Hematopoietic multipotent progenitor cell treated with erythropoietin and hydrocortisone succinate and interleukin-3 and kit ligand, for 15 days (in vitro differentiated cells): ENCODE results near the gene EIF2B1.

ENCODE experiments used
- DNase-seq: peaks from one replicate; pipeline ENCODE4 v3.0.0-alpha.2; 2015; ENCODE audit warnings: low spot score

EIF2B1 gene

DNA sequence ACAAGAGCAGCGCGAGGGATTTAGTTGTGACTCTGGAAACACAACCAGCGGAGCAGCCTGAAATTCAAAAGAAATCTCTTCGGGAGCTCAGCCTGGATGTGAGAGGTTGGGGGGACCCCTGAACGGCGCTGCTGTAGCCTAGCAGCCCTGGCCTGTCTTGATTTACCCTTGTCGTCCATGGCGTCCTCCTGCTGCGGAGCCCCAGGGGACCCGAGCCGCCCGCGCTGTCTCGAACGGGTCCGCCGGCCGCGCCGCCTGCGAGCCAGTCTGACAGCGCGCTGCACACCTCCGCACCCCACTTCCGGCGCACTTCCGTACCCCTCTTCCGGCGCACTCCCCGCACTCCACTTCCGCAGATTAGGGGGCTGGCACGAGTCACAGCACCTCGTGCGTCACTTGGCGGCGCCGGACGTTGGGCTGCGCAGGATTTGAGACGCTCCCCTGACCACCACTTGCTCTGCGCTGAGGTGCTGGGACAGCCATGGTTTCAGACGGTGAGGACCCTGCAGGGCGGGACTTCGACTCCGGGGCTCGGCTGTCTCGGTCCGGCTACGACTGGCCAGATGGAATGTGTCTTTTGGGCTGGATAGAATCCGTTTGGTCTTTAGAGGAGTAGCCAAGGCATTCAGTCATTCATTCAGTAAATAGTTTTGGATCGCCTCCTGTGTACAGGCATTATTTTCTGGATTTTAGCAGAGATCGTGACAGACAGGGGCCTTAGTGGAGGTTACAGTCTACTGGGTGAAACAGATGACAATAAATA is at the start of gene EIF2B1, which contains the start of gene GTF2H3:
Gene EIF2B1, minus strand, starts transcription at position 308 of the 763 bp plus-strand sequence. Its CDS starts 129 bp downstream, at position 179.
Gene GTF2H3, plus strand, starts transcription at position 451 of the 763 bp plus-strand sequence. Its CDS starts 31 bp downstream, at position 482.
- peak; percentile 94 for DNase-seq

DNA sequence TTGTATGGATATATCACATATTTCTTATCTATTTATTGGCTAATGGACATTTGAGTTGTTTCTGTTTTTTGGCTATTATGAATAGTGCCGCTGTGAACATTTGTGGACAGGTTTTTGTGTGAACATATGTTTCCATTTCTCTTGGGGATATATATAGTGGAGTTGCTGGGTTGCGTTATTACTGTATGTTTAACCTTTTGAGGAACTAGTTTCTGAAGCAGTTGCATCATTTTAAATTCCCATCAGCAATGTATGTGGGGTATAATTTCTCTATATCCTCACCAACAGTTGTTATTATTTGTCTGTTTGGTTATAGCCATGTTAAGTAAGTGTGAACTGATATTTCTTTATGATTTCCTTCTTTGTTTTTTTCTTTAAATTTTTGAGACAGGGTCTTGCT is 48.1 kb upstream of the EIF2B1 start:
- no peak for DNase-seq

DNA sequence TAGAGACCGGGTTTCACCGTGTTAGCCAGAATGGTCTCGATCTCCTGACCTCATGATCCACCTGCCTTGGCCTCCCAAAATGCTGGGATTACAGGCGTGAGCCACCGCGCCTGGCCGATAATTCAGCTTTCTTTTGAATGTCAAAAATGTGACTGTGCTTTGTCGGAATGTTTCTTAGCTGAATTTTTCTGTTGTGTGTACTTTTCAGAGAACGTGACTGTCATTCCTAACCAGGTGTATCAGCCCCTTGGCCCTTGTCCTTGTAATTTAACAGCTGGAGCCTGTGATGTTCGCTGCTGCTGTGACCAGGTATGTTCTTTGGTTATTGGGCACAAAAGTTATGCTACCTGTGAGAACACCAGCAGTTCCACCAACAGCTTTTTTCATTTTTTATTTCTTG is 45.5 kb upstream of the EIF2B1 start:
- DNase-seq, result no peak

DNA sequence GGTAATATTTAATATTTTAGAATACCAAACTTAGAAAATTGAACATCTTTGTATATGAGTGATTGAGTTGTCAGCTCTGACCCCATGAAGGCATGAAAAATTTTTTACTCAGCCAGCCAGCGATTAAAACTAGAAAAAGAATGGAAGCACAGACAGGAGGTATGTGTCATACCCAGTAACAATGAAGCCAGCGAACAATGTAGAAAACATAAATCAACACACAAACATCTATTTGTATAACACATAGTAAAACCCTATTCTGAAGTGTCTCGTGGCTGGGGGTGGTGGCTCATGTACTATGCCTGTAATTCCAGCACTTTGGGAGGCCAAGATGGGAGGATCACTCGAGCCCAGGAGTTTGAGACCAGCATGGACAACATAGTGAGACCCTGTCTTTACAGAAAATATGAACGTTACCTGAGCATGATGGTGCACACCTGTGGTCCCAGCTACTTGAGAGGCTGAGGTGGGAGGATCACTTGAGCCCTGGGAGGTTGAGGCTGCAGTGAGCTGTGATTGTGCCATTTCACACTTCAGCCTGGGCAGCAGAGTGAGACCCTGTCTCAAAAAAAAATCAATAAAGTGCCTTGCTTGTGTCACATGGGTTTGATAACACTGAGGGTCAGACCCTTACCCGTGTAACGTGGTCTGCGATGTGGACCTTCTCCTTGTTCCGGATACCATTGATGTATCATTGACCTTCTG is 43.3 kb upstream of the EIF2B1 start:
- DNase-seq, result no peak

DNA sequence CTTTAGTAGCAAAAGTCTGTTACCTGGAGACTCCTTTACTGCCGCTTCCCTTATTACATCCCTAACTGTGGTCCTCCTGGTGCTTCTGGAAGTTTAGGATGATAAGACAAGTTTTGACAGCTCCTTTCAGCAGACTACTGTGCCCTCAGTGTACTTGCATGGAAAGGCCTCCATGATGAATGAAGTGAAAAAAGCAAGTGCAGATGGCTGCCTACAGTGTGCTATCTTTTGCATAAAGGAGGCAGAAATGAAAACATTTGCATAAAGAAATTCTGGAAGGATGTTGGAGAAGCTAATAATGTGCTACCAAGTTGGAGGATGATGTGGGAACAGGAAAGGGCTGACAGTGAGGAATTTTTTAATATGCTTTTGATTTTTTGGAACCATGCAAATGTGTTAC is 42.0 kb upstream of the EIF2B1 start:
- DNase-seq, result no peak

DNA sequence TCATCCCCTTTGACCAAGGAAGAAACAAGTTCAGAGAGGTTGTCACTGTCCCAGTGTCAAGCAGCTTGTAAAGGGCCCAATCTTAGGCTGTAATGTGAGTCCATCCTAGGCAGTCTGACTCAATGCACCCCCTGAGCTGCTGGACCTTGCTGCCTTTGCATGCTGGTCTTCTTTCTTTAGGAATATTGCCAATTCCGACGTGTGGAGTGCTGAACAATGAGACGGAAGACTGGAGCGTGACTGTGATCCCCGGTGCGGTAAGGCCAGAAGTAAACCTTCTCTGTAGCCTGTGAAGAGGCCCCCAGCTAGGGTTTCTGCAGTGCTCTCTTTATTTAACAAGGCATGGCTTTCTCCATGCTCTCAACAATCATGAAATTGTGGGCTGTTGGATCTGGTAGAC is 38.4 kb upstream of the EIF2B1 start:
- DNase-seq, result no peak

DNA sequence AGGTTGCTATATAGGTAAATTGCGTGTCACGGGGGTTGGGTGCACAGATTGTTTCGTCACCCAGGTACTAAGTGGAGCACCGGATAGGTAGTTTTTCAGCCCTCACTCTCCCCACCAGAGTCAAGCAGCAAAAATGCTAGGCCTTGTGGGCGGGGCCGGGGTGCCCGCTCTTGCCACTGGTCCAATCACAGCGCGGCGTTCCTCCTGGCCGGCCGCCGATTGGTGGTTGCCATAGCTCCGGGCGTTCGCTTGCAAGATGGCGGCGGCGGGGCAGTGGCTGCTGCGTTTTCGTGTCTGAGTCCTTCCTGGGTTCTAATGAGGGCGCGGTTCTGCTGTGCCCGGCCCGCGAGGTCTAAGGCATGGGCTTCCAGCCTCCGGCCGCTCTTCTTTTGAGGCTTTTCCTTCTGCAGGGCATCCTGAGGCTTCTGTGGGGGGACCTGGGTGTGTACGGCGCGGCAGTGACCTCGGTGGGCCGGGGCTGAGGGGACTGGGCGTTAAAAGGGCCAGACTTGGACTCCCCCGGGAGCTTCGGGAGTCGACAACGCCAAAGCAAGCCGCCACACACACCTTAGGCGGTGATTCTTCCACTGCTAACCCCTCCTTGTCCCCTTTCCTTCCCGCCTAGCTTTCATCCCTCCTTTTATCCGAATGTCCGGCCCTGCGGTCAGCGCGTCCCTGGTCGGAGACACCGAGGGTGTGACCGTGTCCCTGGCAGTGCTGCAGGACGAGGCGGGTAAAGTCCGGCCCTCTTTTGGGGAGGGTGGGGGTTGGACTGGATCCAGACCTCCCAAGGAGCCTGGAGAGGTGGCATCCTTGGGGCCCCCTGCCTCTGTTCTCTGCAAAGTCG is 37.6 kb upstream of the EIF2B1 start, which contains the start of gene TCTN2:
Gene TCTN2, plus strand, starts transcription at position 232 of the 847 bp plus-strand sequence. Its CDS starts 128 bp downstream, at position 360.
- DNase-seq, result peak; percentile 94

DNA sequence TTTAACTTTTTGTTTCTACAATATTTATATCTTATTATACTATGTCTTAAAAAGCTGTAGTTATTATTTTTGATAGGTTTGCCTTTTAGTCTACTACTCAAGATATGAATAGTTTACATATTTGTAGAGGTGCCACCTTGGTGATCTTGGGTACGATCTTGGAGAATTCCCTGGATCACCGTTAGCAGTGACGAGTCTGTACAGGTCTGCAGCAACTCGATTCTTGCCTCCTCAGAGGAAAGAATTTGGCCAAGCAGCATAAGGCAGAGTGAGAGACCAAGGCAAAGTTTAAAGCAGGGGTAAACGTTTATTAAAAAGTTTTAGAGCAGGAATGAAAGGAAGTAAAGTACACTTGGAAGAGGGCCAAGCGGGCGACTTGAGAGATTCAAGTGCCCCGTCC is 34.3 kb upstream of the EIF2B1 start:
- no peak for DNase-seq

DNA sequence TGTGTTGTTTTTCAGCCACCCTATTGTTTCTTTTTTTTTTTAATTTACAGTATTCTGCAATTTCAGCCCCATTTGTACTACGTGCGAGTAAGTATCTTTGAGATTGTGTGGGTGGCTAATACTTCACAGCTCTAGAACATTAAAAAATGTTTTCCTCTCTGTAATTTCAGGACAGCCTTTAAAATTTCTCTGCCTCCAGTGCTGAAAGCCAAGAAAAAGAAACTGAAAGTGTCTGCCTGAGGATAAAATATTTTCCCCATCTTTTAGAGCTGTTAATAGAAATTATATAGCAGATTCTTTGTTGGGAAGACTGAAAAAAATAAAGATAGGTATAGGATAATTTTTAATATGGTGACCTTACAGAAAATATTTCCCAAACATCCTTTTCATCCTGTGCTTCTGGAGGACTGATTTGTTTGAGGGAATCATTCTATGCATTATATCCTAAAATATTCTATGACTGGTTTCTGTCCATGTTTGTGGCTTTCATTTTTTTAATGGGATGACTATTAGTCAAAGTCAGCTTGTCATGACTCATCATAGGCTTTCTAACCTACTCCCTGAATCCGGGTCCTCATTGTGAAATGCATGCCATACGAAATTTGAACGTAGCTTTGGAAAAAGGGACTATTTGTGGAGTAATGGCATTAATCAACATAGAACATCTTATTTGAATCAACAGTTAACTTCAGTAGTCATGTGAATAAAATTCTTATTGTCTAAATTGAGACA is 26.7 kb upstream of the EIF2B1 start:
- DNase-seq, result no peak

DNA sequence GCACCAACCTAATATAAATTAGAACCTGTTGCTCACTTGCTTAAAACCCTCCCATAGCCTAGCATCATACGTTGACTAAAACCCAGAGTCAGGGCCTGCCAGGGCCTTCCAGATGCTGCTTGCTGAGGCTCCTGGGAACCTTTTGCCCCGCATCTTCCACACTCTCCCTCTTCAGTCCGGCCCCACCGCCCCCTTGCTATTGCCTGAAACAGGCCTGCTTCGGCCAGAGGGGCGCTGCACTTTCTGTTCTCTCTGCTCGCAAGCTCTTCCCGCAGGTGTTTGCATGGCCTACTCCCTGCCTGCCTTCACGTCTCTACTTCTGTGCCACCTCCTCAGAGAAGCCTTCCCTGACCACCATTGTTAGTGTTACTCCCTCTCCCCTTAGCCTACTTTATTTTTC is 23.7 kb upstream of the EIF2B1 start:
- DNase-seq, result no peak

DNA sequence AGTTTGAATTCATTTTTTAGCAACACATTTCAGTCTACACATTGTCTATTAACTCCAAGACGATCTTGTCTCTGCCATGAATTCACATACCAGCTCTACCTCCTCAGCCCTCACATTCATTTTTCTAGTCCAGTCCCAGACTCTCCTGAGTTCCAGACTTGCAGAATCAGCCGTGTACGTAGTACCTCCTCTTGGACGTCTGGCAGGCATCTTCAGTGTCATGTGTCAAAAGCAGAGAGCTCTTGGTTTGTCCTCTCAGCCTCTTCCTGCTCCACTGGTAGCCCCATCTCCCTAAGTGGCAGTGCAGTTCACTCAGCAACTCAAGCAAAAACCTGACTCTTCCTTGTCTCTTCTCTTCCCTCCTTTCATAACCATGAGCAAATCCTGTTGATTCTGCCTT is 22.9 kb upstream of the EIF2B1 start:
- no peak for DNase-seq

DNA sequence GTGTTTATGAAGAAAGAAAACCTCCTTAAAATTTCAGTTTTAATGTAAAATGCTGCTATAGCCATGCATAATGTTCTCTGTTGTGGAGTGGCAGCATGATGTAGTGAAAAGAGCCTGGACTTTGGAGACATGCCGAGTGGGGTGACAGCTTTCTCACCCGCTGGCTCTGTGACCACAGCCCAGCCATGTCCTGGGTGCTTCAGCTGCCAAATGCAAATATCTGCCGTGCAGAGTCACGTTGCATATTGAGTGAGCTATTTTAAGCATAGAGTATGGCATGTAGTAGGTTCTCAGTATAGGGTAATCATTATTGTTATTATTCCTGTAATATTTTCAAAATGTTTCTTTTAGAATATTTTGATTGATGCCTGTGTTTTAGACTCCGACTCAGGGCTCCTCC is 21.9 kb upstream of the EIF2B1 start:
- DNase-seq, result no peak

DNA sequence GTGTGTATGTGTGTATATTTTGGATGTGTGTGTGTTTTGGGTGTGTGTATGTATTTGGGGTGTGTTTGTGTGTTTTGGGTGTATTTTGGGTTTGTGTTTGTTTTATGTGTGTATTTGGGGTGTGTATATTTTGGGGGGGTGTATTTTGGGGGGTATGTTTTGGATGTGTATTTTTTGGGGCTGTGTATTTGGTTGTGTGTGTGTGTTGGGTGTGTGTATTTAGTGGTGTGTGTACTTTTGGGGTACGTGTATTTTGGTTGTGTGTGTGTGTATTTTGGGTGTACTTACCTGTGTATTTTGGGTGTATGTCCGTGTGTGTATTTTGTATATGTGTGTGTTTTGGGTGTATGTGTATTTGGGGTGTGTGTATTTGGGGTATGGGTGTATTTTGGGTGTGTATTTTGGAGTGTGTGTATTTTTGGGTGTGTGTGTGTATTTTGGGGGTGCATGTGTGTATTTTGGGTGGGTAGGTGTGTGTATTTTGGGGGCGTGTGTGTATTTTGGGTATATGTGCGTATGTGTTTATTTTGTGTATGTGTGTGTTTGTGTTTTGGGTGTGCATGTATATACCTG is 20.7 kb upstream of the EIF2B1 start:
- DNase-seq, result no peak

DNA sequence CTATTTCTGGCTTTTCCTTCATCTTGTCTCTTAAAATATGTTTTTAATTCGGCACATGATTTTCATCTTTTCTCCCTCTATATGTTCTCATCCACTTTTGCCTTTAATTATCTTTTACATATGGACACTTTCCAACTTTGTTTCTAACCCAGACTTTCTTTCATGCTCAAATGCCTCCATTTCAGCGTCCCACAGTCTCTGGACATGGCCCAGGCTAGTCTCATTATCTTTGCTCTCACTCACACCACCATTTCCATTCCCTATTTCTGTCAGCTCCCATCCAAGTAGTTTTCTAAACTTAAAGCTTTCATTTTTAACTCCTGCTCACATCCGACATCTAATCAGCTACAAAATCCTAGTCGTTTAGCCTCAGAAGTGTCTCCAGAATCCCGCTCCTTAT is 14.9 kb upstream of the EIF2B1 start:
- DNase-seq, result no peak

DNA sequence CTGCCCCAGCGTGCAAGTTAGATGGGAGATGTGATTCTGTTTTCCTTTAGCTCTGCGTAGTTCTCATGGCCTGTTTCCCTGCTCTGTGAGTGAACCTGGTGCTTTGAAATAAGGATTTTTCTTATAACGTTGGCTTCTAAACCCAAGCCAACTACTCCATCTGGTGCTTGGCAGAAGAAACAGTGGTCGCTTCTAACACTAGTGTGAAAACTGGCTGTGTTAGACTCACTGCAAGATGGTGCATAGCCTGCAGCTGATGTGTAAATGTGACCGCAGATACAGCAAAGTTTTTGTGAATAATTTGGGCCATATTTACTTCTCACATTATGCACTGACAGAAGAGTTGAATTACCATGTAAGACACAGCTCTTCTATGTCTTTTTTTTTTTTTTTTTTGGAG is 12.4 kb upstream of the EIF2B1 start:
- DNase-seq, result no peak

DNA sequence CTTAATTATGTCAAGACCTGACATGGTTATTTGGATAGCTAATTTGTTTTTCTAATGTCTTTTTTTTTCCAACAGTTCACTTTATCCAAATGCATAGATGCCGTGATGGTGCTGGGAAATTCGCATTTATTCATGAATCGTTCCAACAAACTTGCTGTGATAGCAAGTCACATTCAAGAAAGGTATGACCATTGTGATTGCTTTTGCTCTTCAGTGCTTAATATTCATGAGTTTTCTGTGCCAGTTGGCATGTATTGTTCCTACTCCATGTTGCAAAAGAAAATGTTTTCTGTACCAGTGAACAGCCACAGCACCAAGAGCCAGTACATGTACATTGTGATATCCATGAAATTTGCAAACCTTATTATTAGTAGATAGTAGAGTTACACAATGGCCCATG is 11.9 kb upstream of the EIF2B1 start:
- no peak for DNase-seq

DNA sequence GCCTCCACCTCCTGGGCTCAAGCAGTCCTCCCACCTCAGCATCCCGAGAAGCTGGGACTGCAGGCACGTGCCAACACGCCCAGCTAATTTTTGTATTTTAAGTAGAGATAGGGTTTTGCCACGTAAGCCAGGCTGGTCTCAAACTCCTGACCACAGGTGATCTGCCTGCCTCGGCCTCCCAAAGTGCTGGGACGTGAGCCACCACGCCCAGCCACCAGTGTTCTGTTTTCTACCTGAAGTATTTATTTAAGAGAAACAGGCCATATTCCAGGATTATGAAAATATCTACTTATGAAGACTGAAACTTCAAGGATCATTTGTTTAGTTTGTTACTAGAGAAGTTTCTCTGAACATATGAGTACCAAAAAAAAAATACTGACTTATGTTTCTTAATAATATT is 10.4 kb upstream of the EIF2B1 start:
- no peak for DNase-seq

DNA sequence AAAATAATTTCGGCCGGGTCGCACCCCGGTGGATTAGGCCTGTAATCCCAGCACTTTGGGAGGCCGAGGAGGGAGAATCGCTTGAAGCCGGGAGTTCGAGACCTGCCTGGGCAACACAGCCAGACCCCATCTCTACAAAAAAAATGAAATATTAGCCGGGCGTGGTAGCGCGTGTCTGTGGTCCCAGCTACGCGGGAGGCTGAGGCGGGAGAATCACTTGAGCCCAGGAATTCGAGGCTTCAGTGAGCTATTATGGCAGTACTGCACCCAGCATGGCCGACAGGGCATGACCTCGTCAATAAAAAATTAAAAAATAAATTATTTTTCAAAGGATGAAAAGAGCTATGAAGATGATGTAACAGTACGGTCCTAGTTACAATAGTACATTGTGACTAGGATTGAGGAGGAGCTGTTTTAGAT is 666 bp upstream of the EIF2B1 start:
- DNase-seq, result no peak

DNA sequence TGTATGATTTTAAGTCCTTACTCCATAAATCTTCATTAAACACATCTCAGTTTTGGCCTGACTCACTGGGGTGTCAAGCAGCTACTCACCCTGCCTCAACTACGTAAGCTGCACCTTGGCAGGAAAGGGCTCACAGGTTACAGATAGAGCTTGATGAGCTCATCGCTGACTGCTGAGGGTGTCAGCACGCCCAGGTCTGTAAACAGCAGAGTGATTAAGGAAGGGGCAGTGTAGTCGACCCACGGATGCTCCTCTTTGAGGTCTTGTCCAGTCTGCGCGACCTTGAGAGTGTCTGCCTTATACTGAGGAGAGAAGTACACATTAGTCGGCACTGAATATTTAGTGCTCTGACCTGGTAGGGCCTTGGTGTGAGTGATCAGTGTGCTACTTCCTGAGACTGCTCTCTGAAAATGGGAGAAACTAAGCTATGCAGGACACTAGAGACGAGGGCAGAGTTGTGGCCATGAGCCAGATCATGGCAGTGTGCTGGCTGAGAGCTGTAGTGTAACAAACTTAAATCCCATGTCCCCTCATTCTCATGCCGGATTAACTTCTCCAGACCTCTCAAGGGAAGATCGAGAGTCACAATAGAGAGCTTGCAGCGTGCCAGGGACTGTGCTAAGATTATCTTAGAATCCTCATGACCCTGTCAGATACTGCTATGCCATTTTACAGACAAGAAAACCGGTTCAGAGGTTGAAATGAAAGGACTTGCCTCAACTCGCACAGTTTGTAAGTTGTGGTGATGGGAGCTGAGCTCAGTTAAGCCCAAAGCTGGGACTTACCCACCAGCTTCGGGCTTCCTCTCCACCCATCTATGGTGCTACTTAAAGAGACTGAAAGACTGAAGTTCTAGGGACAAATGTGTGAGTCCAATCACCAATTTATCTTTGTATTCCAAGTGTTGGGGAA is 11.6 kb downstream of the EIF2B1 start:
- no peak for DNase-seq

DNA sequence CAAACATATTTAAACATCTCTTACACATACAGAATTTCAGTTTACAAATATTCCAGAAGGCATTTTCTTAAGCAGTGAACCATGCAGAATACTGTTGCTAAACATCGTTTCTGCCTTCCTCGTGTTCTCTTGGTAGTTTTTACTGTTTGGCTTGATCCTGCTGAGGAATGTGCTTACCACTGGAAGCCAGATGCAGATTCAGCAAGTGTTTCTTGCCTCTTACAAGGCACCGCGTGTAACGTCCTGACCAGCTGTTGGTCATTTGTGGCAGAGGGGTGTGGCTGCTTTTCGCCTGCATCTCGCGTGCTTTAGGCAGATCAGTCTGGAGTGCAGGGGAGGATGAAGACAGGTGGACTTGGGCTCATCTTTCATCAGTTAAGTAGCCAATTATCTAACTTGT is 12.4 kb downstream of the EIF2B1 start:
- no peak for DNase-seq
